ENCODE measurements around the gene SNTG2. TPM values are rescaled to one million over a fixed set of nuclear protein-coding genes. Genes with fewer than 3 reads are reported as not detected.
A peak's percentile ranks its signal among the peaks of the same experiment; 100 is the strongest.

The SNTG2 gene
- total RNA-seq, 2 donors from 2014 or later, result 4.1 to 11.9 TPM

GRCh38 chr2:1022178-1022577 is 71.5 kb downstream of the SNTG2 start:
- WGBS, 2 experiments (ENCODE audit: insufficient coverage in 1 of 2, insufficient read length in 1 of 2), result 95% methylated on average over 17 of the region's 17 CpGs
- Mint-ChIP-seq H3K4me1 (peaks cover 1% of the 10 kb centered on the region), H3K4me3 (no peak overlapping the region), H3K27me3 (ENCODE audit: insufficient read depth) (no peaks in the 10 kb centered on the region), H3K36me3 (ENCODE audit: low read depth) (no peaks in the 10 kb centered on the region), H3K9me3 (no peaks in the 10 kb centered on the region), H3K27ac (peak overlapping the region; percentile 14)
- no peak overlapping the region for H3K9ac ChIP-seq (ENCODE audit: extremely low read depth, low read length, poor library complexity, severe bottlenecking)
- no peaks in the 10 kb centered on the region for H3K36me3 ChIP-seq (ENCODE audit: control insufficient read depth, insufficient read depth, low read length)
- no peaks in the 10 kb centered on the region for H3K27me3 ChIP-seq (ENCODE audit: control insufficient read depth, insufficient read depth, low read length, poor library complexity, severe bottlenecking)
- H3K4me3 ChIP-seq (ENCODE audit: low read length), result no peak overlapping the region
- TF ChIP-seq CTCF (conservative IDR thresholded peaks at IDR 0.05), result no peak
- DNase-seq, result peak; percentile 65
- H3K27ac ChIP-seq (ENCODE audit: low read depth, low read length), result no peak overlapping the region
- no peaks in the 10 kb centered on the region for H3K9me3 ChIP-seq (ENCODE audit: control insufficient read depth, low read length)
- no peaks in the 10 kb centered on the region for H3K4me1 ChIP-seq (ENCODE audit: control insufficient read depth, insufficient read depth, low read length)

- no peak for TF ChIP-seq CTCF (conservative IDR thresholded peaks at IDR 0.05)
- no peak overlapping the region for H3K4me3 Mint-ChIP-seq
- H3K9me3 Mint-ChIP-seq, result no peaks in the 10 kb centered on the region
- Histone ChIP-seq H3K27me3 (ENCODE audit: control insufficient read depth, insufficient read depth, low read length, poor library complexity, severe bottlenecking) (no peaks in the 10 kb centered on the region), H3K9ac (ENCODE audit: extremely low read depth, low read length, poor library complexity, severe bottlenecking) (no peak overlapping the region), H3K9me3 (ENCODE audit: control insufficient read depth, low read length) (no peaks in the 10 kb centered on the region), H3K4me1 (ENCODE audit: control insufficient read depth, insufficient read depth, low read length) (no peaks in the 10 kb centered on the region), H3K36me3 (ENCODE audit: control insufficient read depth, insufficient read depth, low read length) (no peaks in the 10 kb centered on the region), H3K27ac (ENCODE audit: low read depth, low read length) (no peak overlapping the region), H3K4me3 (ENCODE audit: low read length) (no peak overlapping the region)
- H3K36me3 Mint-ChIP-seq (ENCODE audit: low read depth), result no peaks in the 10 kb centered on the region
- H3K27me3 Mint-ChIP-seq (ENCODE audit: insufficient read depth), result no peaks in the 10 kb centered on the region
- H3K27ac Mint-ChIP-seq, result no peak overlapping the region
- 84 to 100% methylated on average over 2 to 4 of the region's 4 CpGs for WGBS, 2 experiments (ENCODE audit: insufficient coverage in 1 of 2, insufficient read length in 1 of 2)
- peaks cover 1% of the 10 kb centered on the region for H3K4me1 Mint-ChIP-seq
- DNase-seq, result no peak
These were observed 74.3 kb downstream of the SNTG2 start for GRCh38 chr2:1024981-1025380.

GRCh38 chr2:1026141-1026540 is 75.5 kb downstream of the SNTG2 start:
- no peaks in the 10 kb centered on the region for H3K27me3 Mint-ChIP-seq (ENCODE audit: insufficient read depth)
- Histone ChIP-seq H3K9me3 (ENCODE audit: control insufficient read depth, low read length) (no peaks in the 10 kb centered on the region), H3K4me1 (ENCODE audit: control insufficient read depth, insufficient read depth, low read length) (no peaks in the 10 kb centered on the region), H3K4me3 (ENCODE audit: low read length) (no peak overlapping the region), H3K36me3 (ENCODE audit: control insufficient read depth, insufficient read depth, low read length) (no peaks in the 10 kb centered on the region), H3K27ac (ENCODE audit: low read depth, low read length) (no peak overlapping the region), H3K27me3 (ENCODE audit: control insufficient read depth, insufficient read depth, low read length, poor library complexity, severe bottlenecking) (no peaks in the 10 kb centered on the region), H3K9ac (ENCODE audit: extremely low read depth, low read length, poor library complexity, severe bottlenecking) (no peak overlapping the region)
- no peak overlapping the region for H3K27ac Mint-ChIP-seq
- H3K4me1 Mint-ChIP-seq, result peaks cover 1% of the 10 kb centered on the region
- DNase-seq, result no peak
- TF ChIP-seq CTCF (conservative IDR thresholded peaks at IDR 0.05), result no peak
- no peaks in the 10 kb centered on the region for H3K36me3 Mint-ChIP-seq (ENCODE audit: low read depth)
- no peaks in the 10 kb centered on the region for H3K9me3 Mint-ChIP-seq
- no peak overlapping the region for H3K4me3 Mint-ChIP-seq
- WGBS, 2 experiments (ENCODE audit: insufficient coverage in 1 of 2, insufficient read length in 1 of 2), result 92 to 94% methylated on average over 4 of the region's 4 CpGs

Data from endodermal cell (in vitro differentiated cells).